HepG2 (cell line): Measurements from ENCODE around the gene ULBP1. TPM values are rescaled to one million over a fixed set of nuclear protein-coding genes. Genes with fewer than 3 reads are reported as not detected.

Experiments used
- CEBPG ChIP-seq: IDR thresholded peaks from 2 replicates; pipeline ENCODE4 v1.6.1; 2016
- EZH2 ChIP-seq: conservative IDR thresholded peaks from 2 replicates; pipeline ENCODE4 v1.6.1; 2012; ENCODE audit warnings: mild to moderate bottlenecking, low read depth, low read length, moderate library complexity
- GATAD1 ChIP-seq: IDR thresholded peaks from 2 replicates; pipeline ENCODE4 v1.6.1; 2016; ENCODE audit warnings: missing genetic modification reagents, missing compliant biosample characterization
- KLF16 ChIP-seq, 2 experiments: sonication (generic) in 1 of 2; formaldehyde crosslinking in 1 of 2; IDR thresholded peaks; 2 replicates each; pipeline versions ENCODE4 v1.6.1 to v1.8.0; 2016 to 2023; ENCODE audit warnings: missing genetic modification reagents in 2 of 2, missing compliant biosample characterization in 1 of 2
- KMT2B ChIP-seq: IDR thresholded peaks from 2 replicates; pipeline ENCODE4 v1.6.1; 2016; ENCODE audit warnings: missing genetic modification reagents, missing compliant biosample characterization
- NFE2L2 ChIP-seq: fragments of 150-350 bp; IDR thresholded peaks from 2 replicates; pipeline ENCODE4 v1.6.1; 2014; ENCODE audit warnings: low read length
- TEAD2 ChIP-seq: sonication (generic); formaldehyde crosslinking; IDR thresholded peaks from 2 replicates; pipeline ENCODE4 v1.9.0; 2021; ENCODE audit warnings: missing genetic modification reagents
- ZIK1 ChIP-seq: sonication (generic); formaldehyde crosslinking; IDR thresholded peaks from 2 replicates; pipeline ENCODE4 v1.5.0; 2020; ENCODE audit warnings: mild to moderate bottlenecking, low read depth, missing genetic modification reagents, borderline replicate concordance
- ZNF451 ChIP-seq: sonication (generic); formaldehyde crosslinking; IDR thresholded peaks from 2 replicates; pipeline ENCODE4 v1.5.0; 2020; ENCODE audit warnings: mild to moderate bottlenecking, missing genetic modification reagents
- ZNF558 ChIP-seq: sonication (generic); formaldehyde crosslinking; IDR thresholded peaks from 2 replicates; pipeline ENCODE4 v1.9.0; 2022; ENCODE audit warnings: mild to moderate bottlenecking, missing genetic modification reagents, borderline replicate concordance
- ZNF576 ChIP-seq: sonication (generic); formaldehyde crosslinking; IDR thresholded peaks from 2 replicates; pipeline ENCODE4 v1.4.0; 2020; ENCODE audit warnings: mild to moderate bottlenecking, missing genetic modification reagents
- ZNF616 ChIP-seq: sonication (generic); formaldehyde crosslinking; IDR thresholded peaks from 2 replicates; pipeline ENCODE4 v1.5.0; 2020; ENCODE audit warnings: low read depth, mild to moderate bottlenecking, missing genetic modification reagents
- ZNF646 ChIP-seq: sonication (generic); formaldehyde crosslinking; IDR thresholded peaks from 2 replicates; pipeline ENCODE4 v1.9.0; 2021; ENCODE audit warnings: mild to moderate bottlenecking, missing genetic modification reagents
- ZNF800 ChIP-seq: sonication (generic); formaldehyde crosslinking; IDR thresholded peaks from 2 replicates; pipeline ENCODE4 v1.4.0; 2020; ENCODE audit warnings: missing genetic modification reagents
- ZSCAN29 ChIP-seq: sonication (generic); formaldehyde crosslinking; conservative IDR thresholded peaks from 2 replicates; pipeline ENCODE4 v1.4.0; 2020; ENCODE audit warnings: mild to moderate bottlenecking, missing genetic modification reagents
- polyA plus RNA-seq, 8 experiments: library from polyadenylated mRNA; depleted of rRNA in 3 of 8; stranded (reverse) in 7 of 8; unstranded in 1 of 8; fragments of >200 nt; fragmentation: Illumina TruSeq in 4 of 8; extraction: Trizol in 4 of 8; gene quantifications; 2 replicates each; pipeline versions ENCODE4 v1.2.1 to v1.2.3, GENCODE V29; 2011 to 2016; ENCODE audit warnings: low read depth in 4 of 8, missing spikeins in 1 of 8, mixed read lengths in 1 of 8; ENCODE audit not compliant: insufficient read depth in 1 of 8
- total RNA-seq, 5 experiments: library from RNA; depleted of rRNA; stranded (reverse); fragments of >200 nt; fragmentation: Illumina TruSeq; extraction: Trizol; gene quantifications; 2 replicates each; pipeline ENCODE4 v1.2.3, GENCODE V29; 2016; ENCODE audit warnings: low read depth in 1 of 5

ULBP1 gene
- total and polyA plus RNA-seq, 2 of the 13 experiments (the other 11 are each of a cell fraction or from before 2014, with no cell fraction given): 0.04 to 0.09 TPM

GRCh38 chr6:149923327-149923986 lies 40.3 kb upstream of the ULBP1 start (continued):
- TF ChIP-seq ZNF646 (no peak; the same call in 1 of the 2 replicates), KLF16 (CRISPR knock-in tag; IDR thresholded peaks at IDR 0.05) (no peak), CEBPG (CRISPR knock-in tag) (no peak), ZNF576 (no peak), ZNF558 (0 out of 2 replicates have a peak, but pooled peaks have one; percentile 64), ZNF451 (no peak), EZH2 (0 out of 2 replicates have a peak, but pooled peaks have one; percentile 9), ZSCAN29 (no peak), GATAD1 (CRISPR knock-in tag) (no peak), TEAD2 (CRISPR knock-in tag) (no peak), ZNF616 (CRISPR knock-in tag) (no peak), ZNF800 (no peak), KMT2B (CRISPR knock-in tag) (no peak), ZIK1 (CRISPR knock-in tag) (0 out of 2 replicates have a peak, but pooled peaks have one; percentile 42), NFE2L2 (0 out of 2 replicates have a peak, but pooled peaks have one; percentile 6)
